HEK293 (cell line): ENCODE data around the gene PDE12.

ENCODE experiments used
- PBX3 ChIP-seq: sonication (generic); formaldehyde crosslinking; IDR thresholded peaks from 2 replicates; pipeline ENCODE4 v1.8.1; 2022; ENCODE audit warnings: mild to moderate bottlenecking, moderate library complexity, missing genetic modification reagents
- TCF7L2 ChIP-seq: IDR thresholded peaks from 2 replicates; pipeline ENCODE4 v1.6.1; 2011; ENCODE audit warnings: low read depth, mild to moderate bottlenecking, inconsistent platforms, low read length, moderate library complexity, borderline replicate concordance
- YY2 ChIP-seq: fragments of 450-650 bp; formaldehyde crosslinking; IDR thresholded peaks from 2 replicates; pipeline ENCODE4 v1.5.1; 2016; ENCODE audit warnings: missing biosample characterization, missing genetic modification characterization
- ZBTB6 ChIP-seq: fragments of 450-650 bp; formaldehyde crosslinking; IDR thresholded peaks from 2 replicates; pipeline ENCODE4 v1.5.1; 2017; ENCODE audit warnings: missing biosample characterization, missing genetic modification characterization
- ZNF214 ChIP-seq: fragments of 450-650 bp; formaldehyde crosslinking; IDR thresholded peaks from 2 replicates; pipeline ENCODE4 v1.5.1; 2017; ENCODE audit warnings: missing biosample characterization, mild to moderate bottlenecking, missing genetic modification characterization, borderline replicate concordance
- ZNF223 ChIP-seq: fragments of 450-650 bp; formaldehyde crosslinking; IDR thresholded peaks from 2 replicates; pipeline ENCODE4 v1.5.1; 2016; ENCODE audit warnings: missing biosample characterization, missing genetic modification characterization
- ZNF26 ChIP-seq: fragments of 450-650 bp; formaldehyde crosslinking; IDR thresholded peaks from 2 replicates; pipeline ENCODE4 v1.5.1; 2016; ENCODE audit warnings: missing biosample characterization, missing genetic modification characterization
- ZNF280D ChIP-seq: fragments of 450-650 bp; formaldehyde crosslinking; IDR thresholded peaks from 2 replicates; pipeline ENCODE4 v1.5.1; 2016; ENCODE audit warnings: missing biosample characterization, missing genetic modification characterization
- ZNF324 ChIP-seq: fragments of 450-650 bp; formaldehyde crosslinking; IDR thresholded peaks from 2 replicates; pipeline ENCODE4 v1.5.1; 2016; ENCODE audit warnings: missing biosample characterization, missing genetic modification characterization
- ZNF394 ChIP-seq: fragments of 450-650 bp; formaldehyde crosslinking; IDR thresholded peaks from 2 replicates; pipeline ENCODE4 v1.5.1; 2016; ENCODE audit warnings: missing biosample characterization, missing genetic modification characterization, mild to moderate bottlenecking, moderate library complexity, borderline replicate concordance
- ZNF416 ChIP-seq: fragments of 450-650 bp; formaldehyde crosslinking; IDR thresholded peaks from 2 replicates; pipeline ENCODE4 v1.5.1; 2016; ENCODE audit warnings: missing biosample characterization, missing genetic modification characterization
- ZNF449 ChIP-seq: fragments of 450-650 bp; formaldehyde crosslinking; IDR thresholded peaks from 2 replicates; pipeline ENCODE4 v1.5.1; 2017; ENCODE audit warnings: missing biosample characterization, mild to moderate bottlenecking, missing genetic modification characterization, moderate library complexity
- ZNF529 ChIP-seq: fragments of 450-650 bp; formaldehyde crosslinking; IDR thresholded peaks from 2 replicates; pipeline ENCODE4 v1.5.1; 2017; ENCODE audit warnings: missing genetic modification characterization, missing biosample characterization; ENCODE audit not compliant: insufficient replicate concordance
- ZNF530 ChIP-seq: fragments of 450-650 bp; formaldehyde crosslinking; IDR thresholded peaks from 2 replicates; pipeline ENCODE4 v1.5.1; 2016; ENCODE audit warnings: low read depth, missing biosample characterization, missing genetic modification characterization
- ZNF560 ChIP-seq: fragments of 450-650 bp; formaldehyde crosslinking; IDR thresholded peaks from 2 replicates; pipeline ENCODE4 v1.5.1; 2017; ENCODE audit warnings: missing biosample characterization, missing genetic modification characterization, borderline replicate concordance
- ZNF585B ChIP-seq: fragments of 450-650 bp; formaldehyde crosslinking; IDR thresholded peaks from 2 replicates; pipeline ENCODE4 v1.5.1; 2016; ENCODE audit warnings: missing biosample characterization, missing genetic modification characterization
- ZNF623 ChIP-seq: fragments of 450-650 bp; formaldehyde crosslinking; IDR thresholded peaks from 2 replicates; pipeline ENCODE4 v1.5.1; 2016; ENCODE audit warnings: missing biosample characterization, missing genetic modification characterization
- ZNF629 ChIP-seq: fragments of 450-650 bp; formaldehyde crosslinking; IDR thresholded peaks from 2 replicates; pipeline ENCODE4 v1.5.1; 2017; ENCODE audit warnings: missing biosample characterization, missing genetic modification characterization
- ZNF660 ChIP-seq: fragments of 450-650 bp; IDR thresholded peaks from 2 replicates; pipeline ENCODE4 v1.5.1; 2018; ENCODE audit warnings: missing biosample characterization, mild to moderate bottlenecking, missing genetic modification characterization
- ZSCAN30 ChIP-seq: fragments of 450-650 bp; IDR thresholded peaks from 2 replicates; pipeline ENCODE4 v1.5.1; 2018; ENCODE audit warnings: missing biosample characterization, mild to moderate bottlenecking, missing genetic modification characterization, moderate library complexity
- TF ChIP-seq, protein P1 (sequence below): fragments of 450-650 bp; formaldehyde crosslinking; IDR thresholded peaks from 2 replicates; pipeline ENCODE4 v1.5.1; 2016; ENCODE audit warnings: missing biosample characterization, missing genetic modification characterization, borderline replicate concordance
- TF ChIP-seq, protein P2 (sequence below): fragments of 450-650 bp; formaldehyde crosslinking; IDR thresholded peaks from 2 replicates; pipeline ENCODE4; 2016; ENCODE audit warnings: missing biosample characterization, missing genetic modification characterization

Gene PDE12

GRCh38 chr3:57597127-57597923 lies 41.3 kb downstream of the PDE12 start, which contains the start of gene ARF4 (continued):
- TF ChIP-seq, protein P1, sequence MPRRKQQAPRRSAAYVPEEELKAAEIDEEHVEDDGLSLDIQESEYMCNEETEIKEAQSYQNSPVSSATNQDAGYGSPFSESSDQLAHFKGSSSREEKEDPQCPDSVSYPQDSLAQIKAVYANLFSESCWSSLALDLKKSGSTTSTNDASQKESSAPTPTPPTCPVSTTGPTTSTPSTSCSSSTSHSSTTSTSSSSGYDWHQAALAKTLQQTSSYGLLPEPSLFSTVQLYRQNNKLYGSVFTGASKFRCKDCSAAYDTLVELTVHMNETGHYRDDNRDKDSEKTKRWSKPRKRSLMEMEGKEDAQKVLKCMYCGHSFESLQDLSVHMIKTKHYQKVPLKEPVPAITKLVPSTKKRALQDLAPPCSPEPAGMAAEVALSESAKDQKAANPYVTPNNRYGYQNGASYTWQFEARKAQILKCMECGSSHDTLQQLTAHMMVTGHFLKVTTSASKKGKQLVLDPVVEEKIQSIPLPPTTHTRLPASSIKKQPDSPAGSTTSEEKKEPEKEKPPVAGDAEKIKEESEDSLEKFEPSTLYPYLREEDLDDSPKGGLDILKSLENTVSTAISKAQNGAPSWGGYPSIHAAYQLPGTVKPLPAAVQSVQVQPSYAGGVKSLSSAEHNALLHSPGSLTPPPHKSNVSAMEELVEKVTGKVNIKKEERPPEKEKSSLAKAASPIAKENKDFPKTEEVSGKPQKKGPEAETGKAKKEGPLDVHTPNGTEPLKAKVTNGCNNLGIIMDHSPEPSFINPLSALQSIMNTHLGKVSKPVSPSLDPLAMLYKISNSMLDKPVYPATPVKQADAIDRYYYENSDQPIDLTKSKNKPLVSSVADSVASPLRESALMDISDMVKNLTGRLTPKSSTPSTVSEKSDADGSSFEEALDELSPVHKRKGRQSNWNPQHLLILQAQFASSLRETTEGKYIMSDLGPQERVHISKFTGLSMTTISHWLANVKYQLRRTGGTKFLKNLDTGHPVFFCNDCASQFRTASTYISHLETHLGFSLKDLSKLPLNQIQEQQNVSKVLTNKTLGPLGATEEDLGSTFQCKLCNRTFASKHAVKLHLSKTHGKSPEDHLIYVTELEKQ (tag by site-specific recombination), result no peak
- TF ChIP-seq ZNF585B (tag by site-specific recombination) (no peak), ZNF530 (no peak), ZNF629 (tag by site-specific recombination) (peak; percentile 99), ZNF214 (no peak), ZNF449 (no peak), ZNF660 (tag by site-specific recombination) (peak; percentile 31), ZNF623 (tag by site-specific recombination) (no peak), ZNF416 (no peak), ZNF394 (tag by site-specific recombination) (no peak), ZNF280D (tag by site-specific recombination) (no peak), ZNF529 (tag by site-specific recombination) (no peak), ZSCAN30 (0 out of 2 replicates have a peak, but pooled peaks have one; percentile 8), PBX3 (CRISPR knock-in tag) (no peak), ZNF223 (tag by site-specific recombination) (no peak), ZNF324 (peak; percentile 56; the same call in 1 of the 2 replicates), ZBTB6 (tag by site-specific recombination) (peak; percentile 94), ZNF26 (tag by site-specific recombination) (no peak), ZNF560 (tag by site-specific recombination) (no peak), TCF7L2 (no peak), YY2 (tag by site-specific recombination) (peak; percentile 52; the same call in 1 of the 2 replicates)
- TF ChIP-seq, protein P2, sequence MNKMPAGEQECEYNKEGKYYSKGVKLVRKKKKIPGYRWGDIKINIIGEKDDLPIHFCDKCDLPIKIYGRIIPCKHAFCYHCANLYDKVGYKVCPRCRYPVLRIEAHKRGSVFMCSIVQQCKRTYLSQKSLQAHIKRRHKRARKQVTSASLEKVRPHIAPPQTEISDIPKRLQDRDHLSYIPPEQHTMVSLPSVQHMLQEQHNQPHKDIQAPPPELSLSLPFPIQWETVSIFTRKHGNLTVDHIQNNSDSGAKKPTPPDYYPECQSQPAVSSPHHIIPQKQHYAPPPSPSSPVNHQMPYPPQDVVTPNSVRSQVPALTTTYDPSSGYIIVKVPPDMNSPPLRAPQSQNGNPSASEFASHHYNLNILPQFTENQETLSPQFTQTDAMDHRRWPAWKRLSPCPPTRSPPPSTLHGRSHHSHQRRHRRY (tag by site-specific recombination), result no peak
